ENCODE measurements around the gene CDK10. TPM values are rescaled to one million over a fixed set of nuclear protein-coding genes. Genes with fewer than 3 reads are reported as not detected.

Gene CDK10
- total RNA-seq, 1 donor from 2014 or later, result 56.9 TPM

GRCh38 chr16:89736554-89736953 is 50.1 kb downstream of the CDK10 start:
- no peak for DNase-seq
- H3K27me3 Mint-ChIP-seq (ENCODE audit: unreplicated experiment), result peaks cover 2% of the 10 kb centered on the region
- H3K9me3 Mint-ChIP-seq (ENCODE audit: unreplicated experiment), result no peaks in the 10 kb centered on the region
- H3K27ac Mint-ChIP-seq (ENCODE audit: unreplicated experiment), result no peak overlapping the region
- H3K4me1 Mint-ChIP-seq (ENCODE audit: low read depth, unreplicated experiment), result no peaks in the 10 kb centered on the region
- H3K36me3 Mint-ChIP-seq (ENCODE audit: unreplicated experiment), result peaks cover 9% of the 10 kb centered on the region
- no peak for TF ChIP-seq CTCF (IDR thresholded peaks at IDR 0.05; ENCODE audit: partially characterized antibody, unreplicated experiment)
- H3K4me3 Mint-ChIP-seq (ENCODE audit: unreplicated experiment), result no peak overlapping the region

GRCh38 chr16:89737341-89738071 is 51.0 kb downstream of the CDK10 start:
- peaks cover 5% of the 10 kb centered on the region for H3K36me3 Mint-ChIP-seq (ENCODE audit: unreplicated experiment)
- no peak for TF ChIP-seq CTCF (IDR thresholded peaks at IDR 0.05; ENCODE audit: partially characterized antibody, unreplicated experiment)
- no peak overlapping the region for H3K4me3 Mint-ChIP-seq (ENCODE audit: unreplicated experiment)
- H3K9me3 Mint-ChIP-seq (ENCODE audit: unreplicated experiment), result no peaks in the 10 kb centered on the region
- no peak for DNase-seq
- peaks cover 2% of the 10 kb centered on the region for H3K27me3 Mint-ChIP-seq (ENCODE audit: unreplicated experiment)
- H3K4me1 Mint-ChIP-seq (ENCODE audit: low read depth, unreplicated experiment), result no peaks in the 10 kb centered on the region
- no peak overlapping the region for H3K27ac Mint-ChIP-seq (ENCODE audit: unreplicated experiment)

- Mint-ChIP-seq H3K4me3 (ENCODE audit: unreplicated experiment) (no peak overlapping the region), H3K27me3 (ENCODE audit: unreplicated experiment) (no peaks in the 10 kb centered on the region), H3K9me3 (ENCODE audit: unreplicated experiment) (no peaks in the 10 kb centered on the region), H3K36me3 (ENCODE audit: unreplicated experiment) (peaks cover 5% of the 10 kb centered on the region), H3K4me1 (ENCODE audit: low read depth, unreplicated experiment) (no peaks in the 10 kb centered on the region), H3K27ac (ENCODE audit: unreplicated experiment) (no peak overlapping the region)
- no peak for DNase-seq
- no peak for TF ChIP-seq CTCF (IDR thresholded peaks at IDR 0.05; ENCODE audit: partially characterized antibody, unreplicated experiment)
Observed at GRCh38 chr16:89738072-89738377, 51.5 kb downstream of the CDK10 start.

- Mint-ChIP-seq H3K27ac (ENCODE audit: unreplicated experiment) (no peak overlapping the region), H3K9me3 (ENCODE audit: unreplicated experiment) (no peaks in the 10 kb centered on the region), H3K27me3 (ENCODE audit: unreplicated experiment) (no peaks in the 10 kb centered on the region), H3K36me3 (ENCODE audit: unreplicated experiment) (peaks cover 5% of the 10 kb centered on the region), H3K4me1 (ENCODE audit: low read depth, unreplicated experiment) (no peaks in the 10 kb centered on the region), H3K4me3 (ENCODE audit: unreplicated experiment) (no peak overlapping the region)
- TF ChIP-seq CTCF (IDR thresholded peaks at IDR 0.05; ENCODE audit: partially characterized antibody, unreplicated experiment), result no peak
- no peak for DNase-seq
Observed at GRCh38 chr16:89738538-89739317, 52.2 kb downstream of the CDK10 start.

GRCh38 chr16:89739383-89739782 is 52.9 kb downstream of the CDK10 start:
- no peaks in the 10 kb centered on the region for H3K9me3 Mint-ChIP-seq (ENCODE audit: unreplicated experiment)
- no peak overlapping the region for H3K4me3 Mint-ChIP-seq (ENCODE audit: unreplicated experiment)
- no peaks in the 10 kb centered on the region for H3K4me1 Mint-ChIP-seq (ENCODE audit: low read depth, unreplicated experiment)
- peaks cover 5% of the 10 kb centered on the region for H3K36me3 Mint-ChIP-seq (ENCODE audit: unreplicated experiment)
- H3K27me3 Mint-ChIP-seq (ENCODE audit: unreplicated experiment), result no peaks in the 10 kb centered on the region
- no peak overlapping the region for H3K27ac Mint-ChIP-seq (ENCODE audit: unreplicated experiment)
- TF ChIP-seq CTCF (IDR thresholded peaks at IDR 0.05; ENCODE audit: partially characterized antibody, unreplicated experiment), result no peak
- DNase-seq, result no peak

Measured in glutamatergic neuron (in vitro differentiated cells).